GM15510 (cell line): Measurements from ENCODE around the gene ICA1.

Source experiments
- POLR2A ChIP-seq: IDR thresholded peaks from 3 replicates; pipeline ENCODE4 v1.6.1; 2011; ENCODE audit warnings: borderline replicate concordance; ENCODE audit not compliant: insufficient read length; ENCODE audit errors: extremely low read depth

Gene ICA1

DNA sequence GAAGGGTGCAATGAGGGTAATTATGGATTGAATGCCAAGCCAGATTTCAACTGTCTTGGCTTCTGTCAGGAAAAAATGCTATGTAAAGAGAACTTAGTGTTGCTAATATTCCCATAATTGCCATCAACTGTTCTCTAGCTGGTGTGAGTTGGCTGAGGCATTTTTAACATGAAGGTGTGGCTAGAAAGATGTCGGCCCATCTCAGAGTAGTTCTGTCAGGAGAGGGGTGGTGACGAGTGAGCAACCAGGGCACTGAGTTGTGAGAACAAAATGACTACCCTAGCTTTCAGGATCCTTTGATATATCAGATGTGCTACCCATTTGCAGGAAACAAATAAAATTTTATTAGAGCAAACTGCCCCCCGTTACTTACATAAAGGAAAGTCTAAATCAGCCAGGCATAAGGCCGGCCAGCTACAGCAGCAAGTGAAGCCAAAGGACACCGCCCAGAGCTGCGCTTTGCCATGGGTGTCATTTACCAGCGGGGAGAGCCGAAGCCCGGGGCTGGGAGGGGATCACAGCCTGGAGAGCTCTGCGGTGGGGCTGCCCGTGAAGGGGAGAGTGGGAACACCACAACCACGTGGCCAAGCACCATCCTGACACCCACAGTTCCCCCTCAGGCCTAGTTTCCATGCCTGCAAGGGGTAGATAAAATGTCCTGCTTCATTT, 141.4 kb downstream of the ICA1 start:
- no peak for TF ChIP-seq POLR2A

DNA sequence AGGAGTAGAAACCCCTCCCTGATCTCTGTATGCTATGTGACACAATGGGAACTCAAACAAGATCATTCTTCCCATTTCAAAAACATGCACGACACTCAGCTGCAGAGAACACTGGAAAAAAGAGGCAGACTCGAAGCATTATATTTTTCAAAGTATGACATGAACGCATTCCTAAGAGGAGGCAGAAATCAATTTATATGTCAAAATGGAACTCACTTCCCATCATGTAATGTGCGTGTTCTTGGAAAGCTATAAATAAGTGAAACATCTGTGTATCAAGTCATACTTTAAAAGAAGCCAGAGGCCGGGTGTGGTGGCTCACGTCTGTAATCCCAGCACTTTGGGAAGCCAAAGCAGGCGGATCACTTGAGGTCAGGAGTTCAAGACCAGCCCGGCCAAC, 142.7 kb downstream of the ICA1 start:
- no peak for TF ChIP-seq POLR2A

DNA sequence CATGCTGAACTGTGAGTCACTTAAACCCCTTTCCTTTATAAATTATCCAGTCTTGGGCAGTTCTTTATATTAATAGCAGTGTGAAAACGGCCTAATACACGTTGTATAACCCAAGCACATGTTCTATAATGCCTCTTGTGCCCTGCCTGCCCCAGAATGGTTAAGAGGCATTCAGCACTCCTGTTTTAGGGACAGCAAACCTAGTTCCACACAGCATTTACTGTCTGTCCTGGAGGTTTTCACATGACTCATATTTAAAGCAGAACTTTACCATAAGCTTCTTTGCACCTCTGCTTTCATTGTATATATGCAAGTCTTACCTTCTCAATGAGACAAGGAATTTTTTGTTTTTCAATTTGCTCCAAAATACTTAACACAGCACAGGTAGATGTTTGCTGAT, 144.8 kb downstream of the ICA1 start:
- no peak for TF ChIP-seq POLR2A

DNA sequence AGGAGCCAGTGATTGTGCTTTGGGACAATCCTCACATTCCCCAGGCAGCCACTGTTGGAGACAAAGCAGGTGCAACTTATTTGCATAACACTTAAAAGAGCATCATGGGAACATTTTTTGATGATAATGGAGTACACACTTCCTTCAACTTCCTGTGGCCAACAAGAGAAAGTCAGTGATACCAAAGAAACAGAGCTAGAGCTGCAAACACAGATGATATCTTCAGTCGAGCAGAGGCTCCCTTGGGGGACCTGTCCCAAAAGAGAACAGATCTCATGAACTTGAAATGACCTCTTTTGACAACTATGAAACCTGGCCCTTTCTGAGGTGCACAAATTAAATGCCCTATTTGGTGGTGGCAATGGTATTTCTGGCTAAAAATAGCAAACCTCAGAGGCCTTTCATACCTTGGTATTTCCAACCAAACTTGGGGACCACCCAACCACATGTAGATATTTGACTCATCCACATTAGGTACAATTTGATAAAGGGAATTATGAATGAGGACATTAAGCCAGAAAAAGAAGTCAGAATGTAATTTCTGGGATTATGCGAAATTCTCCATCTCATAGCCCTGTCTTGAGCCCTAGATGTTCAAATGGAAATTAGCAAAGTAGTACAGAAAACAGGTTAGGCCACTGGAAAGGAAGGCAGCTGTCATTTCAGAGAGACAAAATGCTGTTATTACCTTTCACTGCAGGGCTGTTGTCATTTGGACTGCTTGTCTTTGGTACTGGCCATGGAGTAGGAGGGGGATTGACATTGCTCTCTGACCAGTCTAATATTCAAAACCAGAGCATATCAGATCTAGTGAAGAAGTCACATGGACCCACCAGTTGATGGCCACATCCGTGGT, 146.2 kb downstream of the ICA1 start:
- TF ChIP-seq POLR2A: no peak

DNA sequence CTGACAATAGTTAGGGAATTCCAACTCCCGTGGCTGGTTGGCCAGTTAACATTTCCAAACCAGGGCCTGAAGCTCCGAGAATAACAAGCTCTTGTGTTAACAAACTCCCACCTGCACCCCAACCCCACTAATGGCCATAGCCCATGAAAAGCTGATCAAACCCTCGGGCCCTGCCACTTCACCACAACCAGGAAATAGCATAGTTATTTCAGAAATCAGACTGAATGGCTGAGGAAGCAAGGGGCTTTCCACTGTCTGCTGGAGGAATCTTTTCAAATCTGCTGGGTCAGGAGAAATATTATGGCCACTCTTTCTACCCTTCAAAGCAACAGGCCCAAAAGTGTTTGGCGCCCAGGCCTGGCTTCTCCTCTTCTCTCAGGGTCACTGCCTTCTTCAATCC, 147.8 kb downstream of the ICA1 start:
- TF ChIP-seq POLR2A: no peak

DNA sequence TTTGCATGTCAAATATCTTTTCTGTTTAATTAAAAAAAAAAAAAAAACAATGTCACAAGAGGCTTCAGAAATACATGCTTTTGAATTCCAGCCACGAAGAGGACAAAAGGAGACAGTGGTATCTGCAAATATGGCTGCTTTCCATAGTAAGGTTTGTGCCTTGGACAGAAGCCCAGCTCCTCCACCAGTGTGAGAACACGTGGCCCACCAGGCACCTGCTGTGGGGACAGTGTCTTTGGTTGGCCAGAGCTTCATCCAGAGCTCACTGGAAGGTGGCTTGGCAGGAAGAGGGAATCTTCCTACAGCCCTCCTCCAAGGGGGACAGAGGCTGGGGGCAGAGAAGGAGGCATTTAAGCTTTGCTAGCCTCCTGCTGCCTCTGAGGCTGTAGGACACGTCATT, 148.8 kb downstream of the ICA1 start:
- TF ChIP-seq POLR2A: no peak

DNA sequence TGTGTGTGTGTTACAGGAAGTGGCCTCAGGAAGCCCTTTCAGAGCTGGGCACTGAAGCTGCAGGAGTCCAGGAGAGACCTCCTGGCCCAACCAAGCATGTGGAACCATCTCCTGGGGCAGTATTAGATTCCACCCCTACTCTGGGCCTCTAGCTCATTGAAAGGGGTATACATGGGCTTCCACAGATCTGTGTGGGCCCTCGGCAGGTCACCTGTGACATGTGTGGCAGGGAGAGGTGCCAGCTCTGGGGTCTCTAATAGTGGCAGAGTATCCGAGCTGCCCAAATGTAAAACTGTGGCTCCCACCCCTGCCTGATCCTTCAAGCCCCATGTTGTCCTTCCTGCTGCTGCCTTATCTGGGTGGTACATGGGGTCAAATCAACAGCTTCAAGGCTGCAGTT, 149.3 kb downstream of the ICA1 start:
- TF ChIP-seq POLR2A: no peak

DNA sequence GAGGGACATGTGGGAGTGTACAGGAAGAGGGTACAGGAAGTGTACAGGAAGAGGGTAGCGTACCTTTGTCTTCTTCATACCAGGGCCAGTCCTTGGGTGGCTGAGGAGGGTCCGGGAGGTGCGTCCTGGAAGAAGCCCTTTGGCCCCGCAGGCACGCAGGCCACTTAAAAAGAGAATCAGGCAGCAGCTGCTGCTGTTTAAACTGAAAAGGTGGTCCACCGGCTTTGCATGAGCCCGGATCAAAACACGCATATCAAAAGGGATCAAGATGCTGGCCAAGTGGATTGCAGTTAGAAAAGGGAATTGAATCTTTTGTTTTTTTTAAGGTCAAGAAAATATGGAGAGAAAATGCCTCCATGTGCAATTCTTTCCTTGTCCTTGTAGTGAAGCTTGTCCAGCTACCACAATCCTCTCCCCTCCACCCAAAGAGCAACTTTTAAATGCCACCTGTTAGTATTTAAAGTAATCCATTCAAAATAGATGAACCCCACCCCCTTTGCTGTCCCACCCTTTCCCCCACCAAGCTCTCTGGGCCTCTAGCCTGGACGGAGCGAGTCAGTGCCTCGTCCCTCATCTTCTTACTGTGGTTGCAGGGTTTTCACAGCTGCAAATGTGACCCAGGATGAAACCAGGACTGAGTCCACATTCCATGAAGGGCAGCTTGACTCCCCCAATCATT, 150.5 kb downstream of the ICA1 start:
- no peak for TF ChIP-seq POLR2A

DNA sequence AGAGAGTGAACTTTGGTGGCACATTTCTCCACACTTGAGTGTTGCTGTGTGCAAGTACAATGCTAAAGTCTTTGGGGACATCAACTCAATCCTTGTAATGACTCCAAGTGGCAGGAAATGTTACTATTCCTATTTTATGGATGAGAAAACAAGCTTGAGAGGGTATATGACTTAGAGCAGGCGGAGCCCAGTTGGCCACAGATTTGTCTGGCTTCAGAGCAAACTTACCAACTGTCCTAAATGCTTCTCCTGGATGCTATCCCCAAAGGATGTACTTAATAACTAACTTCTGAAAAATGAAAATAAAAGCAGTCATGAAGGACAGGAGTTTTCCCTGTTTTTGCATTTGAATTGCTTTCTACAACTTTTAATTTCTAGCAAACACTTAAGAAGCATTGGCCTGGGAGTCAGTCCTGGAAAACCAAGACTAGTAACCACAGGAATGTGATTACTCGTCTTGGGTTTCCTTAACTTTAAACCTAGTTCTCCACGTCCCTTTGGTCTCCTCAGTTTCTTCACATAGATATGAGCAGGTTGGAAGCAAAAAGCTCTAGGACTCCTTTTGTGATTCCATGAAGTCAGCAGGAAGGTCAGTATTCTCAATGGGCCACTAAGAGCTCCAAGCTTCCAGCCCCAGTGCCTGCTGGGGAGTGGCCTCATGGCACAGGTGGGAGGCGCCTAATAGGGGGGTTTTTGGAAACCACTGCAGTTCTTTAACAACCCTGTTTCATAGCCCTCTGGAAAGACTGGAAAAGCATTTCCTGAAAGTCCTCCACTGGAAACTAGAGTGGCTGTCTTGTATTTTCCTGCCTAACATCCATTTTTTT, 152.6 kb downstream of the ICA1 start:
- no peak for TF ChIP-seq POLR2A

DNA sequence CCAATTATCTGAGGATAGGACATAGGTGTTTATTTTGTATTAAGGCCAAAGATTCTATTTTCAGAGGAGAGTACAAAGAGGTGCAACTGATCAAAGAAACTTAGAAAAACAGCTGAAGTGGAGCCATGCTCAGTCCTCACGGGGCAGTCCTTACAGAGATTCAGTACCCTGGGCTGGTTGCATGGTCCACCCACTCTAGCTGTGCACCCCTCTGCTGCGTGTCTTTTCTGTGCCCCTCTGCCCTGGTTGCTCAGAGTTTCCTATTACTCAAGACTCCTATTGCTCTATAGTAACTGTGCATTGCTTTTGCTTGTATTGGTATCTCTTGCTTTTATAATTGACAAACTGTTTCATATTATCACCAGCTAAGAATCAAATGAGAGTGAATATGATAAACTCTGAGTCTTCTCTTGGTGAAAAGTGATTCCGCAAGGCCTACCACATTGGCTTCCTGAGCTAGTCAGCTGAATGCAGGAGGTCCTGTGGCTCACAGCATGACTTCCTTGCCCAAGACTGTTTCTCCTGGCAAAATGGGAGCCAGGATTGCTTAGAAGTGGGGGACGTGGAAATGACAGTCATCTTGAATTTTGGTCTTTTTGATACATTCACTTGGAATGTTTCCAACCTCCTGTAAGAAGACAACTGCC, 156.4 kb downstream of the ICA1 start:
- no peak for TF ChIP-seq POLR2A

DNA sequence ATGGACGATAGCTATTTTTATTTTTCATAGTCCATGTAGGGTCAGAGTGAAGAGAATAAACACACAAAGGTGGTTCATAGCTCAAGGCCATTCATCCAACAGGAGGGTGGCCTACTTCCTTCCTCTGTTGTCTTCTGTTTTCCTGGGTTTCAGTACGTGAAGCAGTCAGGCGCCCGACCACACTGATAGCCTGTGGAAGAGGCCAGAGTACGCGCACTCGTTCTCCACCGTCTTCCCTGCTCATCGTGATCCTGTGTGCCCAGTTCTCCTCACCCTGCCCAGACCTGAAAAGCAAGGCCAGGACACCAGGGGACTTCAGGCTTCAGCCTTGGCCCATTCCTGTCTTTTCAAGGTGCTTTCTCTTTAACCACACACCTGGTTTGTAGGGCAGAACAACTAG, 158.7 kb downstream of the ICA1 start:
- TF ChIP-seq POLR2A: no peak

DNA sequence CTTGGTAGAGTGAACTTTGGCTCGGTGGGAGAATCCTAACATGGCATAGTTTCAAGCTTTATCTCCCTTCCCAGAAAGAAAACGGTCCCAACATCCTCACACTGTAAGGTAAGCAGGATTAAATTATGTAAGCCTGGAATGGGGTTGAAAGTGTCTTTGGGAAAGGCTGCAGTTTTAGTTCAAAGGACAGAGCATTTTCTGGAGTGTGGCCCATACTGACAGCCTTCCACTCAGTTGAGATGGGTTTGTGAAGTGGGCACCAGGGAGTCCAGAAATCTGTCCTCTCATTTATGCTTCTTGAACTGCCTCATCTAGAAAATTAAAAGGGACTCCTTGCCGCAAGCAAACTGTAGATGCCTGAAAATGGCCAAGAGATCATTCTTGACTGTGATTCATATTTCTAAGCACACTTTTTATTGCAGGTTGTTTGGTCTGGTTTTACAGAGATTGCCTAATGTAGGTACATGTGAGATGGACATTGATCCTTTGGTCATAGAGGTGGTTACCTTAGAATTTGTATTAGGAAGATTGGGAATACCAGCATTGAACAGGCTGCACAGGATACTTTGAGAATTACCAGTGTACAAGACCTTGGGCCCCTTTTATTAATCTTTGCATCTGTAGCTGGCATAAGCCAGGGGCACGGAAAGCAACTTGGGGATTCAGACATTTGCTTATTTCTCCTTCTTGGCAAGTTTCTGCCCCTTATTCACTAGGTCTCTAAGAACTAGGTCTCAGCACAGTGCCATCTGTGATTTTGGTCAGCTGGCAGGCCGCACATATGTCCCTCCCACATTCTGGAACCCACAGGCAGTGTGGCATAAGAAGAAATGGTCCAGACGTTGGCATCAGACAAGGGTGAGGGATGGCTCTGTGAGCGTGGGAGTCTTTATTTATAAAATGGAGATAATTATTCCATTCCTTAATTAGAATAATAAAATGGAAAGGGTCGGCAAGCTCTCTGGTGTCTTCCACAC, 167.5 kb downstream of the ICA1 start:
- no peak for TF ChIP-seq POLR2A

DNA sequence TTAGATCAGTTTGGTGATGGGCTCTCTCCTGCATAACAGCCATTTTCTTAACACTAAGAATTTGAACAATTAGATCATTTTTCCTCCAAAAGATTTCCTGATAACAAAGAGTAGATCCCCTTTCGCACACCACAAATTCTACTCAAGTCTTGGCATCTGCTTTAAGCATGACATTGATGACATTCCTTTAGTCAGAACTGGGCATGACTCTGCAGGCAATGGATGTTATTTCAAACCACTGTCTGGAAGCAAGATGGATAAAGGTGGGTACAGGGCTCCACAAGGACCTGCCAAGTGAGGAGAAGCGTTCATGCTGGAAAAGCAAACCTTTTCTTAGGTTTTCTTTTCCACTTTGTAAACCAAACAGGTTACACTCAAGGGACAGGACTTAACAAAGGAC, 169.8 kb downstream of the ICA1 start:
- no peak for TF ChIP-seq POLR2A
